K562 (cell line): ENCODE data around the gene SMG6. TPM values are rescaled to one million over a fixed set of nuclear protein-coding genes. Genes with fewer than 3 reads are reported as not detected.

Experiments
- ATF3 ChIP-seq, 2 experiments: fragments of 450-650 bp in 1 of 2; sonication (generic) in 1 of 2; formaldehyde crosslinking in 1 of 2; IDR thresholded peaks in 1 of 2; conservative IDR thresholded peaks in 1 of 2; 2 replicates each; pipeline versions ENCODE4 v1.6.1 to v1.8.1; 2016 to 2023; ENCODE audit warnings: mild to moderate bottlenecking in 2 of 2, moderate library complexity in 2 of 2, inconsistent platforms in 1 of 2, missing genetic modification reagents in 1 of 2
- CC2D1A ChIP-seq: fragments of 450-650 bp; IDR thresholded peaks from 2 replicates; pipeline ENCODE4 v1.6.1; 2017; ENCODE audit warnings: mild to moderate bottlenecking
- CREM ChIP-seq: IDR thresholded peaks from 2 replicates; pipeline ENCODE4 v1.6.1; 2014; ENCODE audit warnings: antibody characterized with exemption, low read depth
- ELF2 ChIP-seq: fragments of 250-450 bp; sonication (Bioruptor Pico); IDR thresholded peaks from 2 replicates; pipeline ENCODE4 v1.5.0; 2021; ENCODE audit warnings: mild to moderate bottlenecking
- ESRRA ChIP-seq: fragments of 450-650 bp; IDR thresholded peaks from 2 replicates; pipeline ENCODE4 v1.6.1; 2014; ENCODE audit warnings: low read depth, mild to moderate bottlenecking, moderate library complexity, borderline replicate concordance
- ESRRB ChIP-seq: fragments of 250-450 bp; sonication (Bioruptor Pico); IDR thresholded peaks from 2 replicates; pipeline ENCODE4 v1.5.0; 2020; ENCODE audit warnings: mild to moderate bottlenecking, moderate library complexity, borderline replicate concordance
- ETS1 ChIP-seq: conservative IDR thresholded peaks from 2 replicates; pipeline ENCODE4 v1.6.1; 2011; ENCODE audit warnings: low read depth, mild to moderate bottlenecking, low read length; ENCODE audit not compliant: control insufficient read depth
- ETV1 ChIP-seq: fragments of 450-650 bp; conservative IDR thresholded peaks from 2 replicates; pipeline ENCODE4 v1.6.1; 2016; ENCODE audit warnings: missing genetic modification characterization, control low read depth, low read depth, missing compliant biosample characterization
- GABPA ChIP-seq: fragments of 200-800 bp; sonication (Bioruptor generic); conservative IDR thresholded peaks from 2 replicates; pipeline ENCODE4 v1.6.1; 2016; ENCODE audit warnings: low read depth, missing genetic modification characterization, missing compliant biosample characterization
- GABPB2 ChIP-seq: fragments of 250-450 bp; sonication (Bioruptor Pico); conservative IDR thresholded peaks from 2 replicates; pipeline ENCODE4 v1.5.1; 2021; ENCODE audit warnings: mild to moderate bottlenecking
- HMG20A ChIP-seq: fragments of 450-650 bp; formaldehyde crosslinking; conservative IDR thresholded peaks from 2 replicates; pipeline ENCODE4 v1.4.0; 2020; ENCODE audit warnings: mild to moderate bottlenecking, mixed read lengths
- MTA3 ChIP-seq: fragments of 450-650 bp; formaldehyde crosslinking; IDR thresholded peaks from 2 replicates; pipeline ENCODE4 v1.6.1; 2017; ENCODE audit warnings: mild to moderate bottlenecking, borderline replicate concordance
- PBX2 ChIP-seq, 2 experiments: IDR thresholded peaks in 1 of 2; conservative IDR thresholded peaks in 1 of 2; 2 replicates each; pipeline ENCODE4 v1.6.1; 2016; ENCODE audit warnings: low read depth in 2 of 2, mild to moderate bottlenecking in 1 of 2, missing compliant biosample characterization in 1 of 2, missing genetic modification characterization in 1 of 2, moderate library complexity in 1 of 2
- RB1 ChIP-seq: fragments of 450-650 bp; IDR thresholded peaks from 2 replicates; pipeline ENCODE4 v1.6.1; 2017; ENCODE audit warnings: low read depth, mild to moderate bottlenecking
- VEZF1 ChIP-seq: fragments of 200-800 bp; sonication (Bioruptor generic); IDR thresholded peaks from 2 replicates; pipeline ENCODE4 v1.6.1; 2017; ENCODE audit warnings: missing genetic modification characterization, missing compliant biosample characterization
- ZBTB7A ChIP-seq: IDR thresholded peaks from 2 replicates; pipeline ENCODE4 v1.6.1; 2011; ENCODE audit warnings: low read depth, mild to moderate bottlenecking, low read length, moderate library complexity, borderline replicate concordance; ENCODE audit not compliant: control insufficient read depth
- ZNF146 ChIP-seq: IDR thresholded peaks from one replicate; pipeline ENCODE4 v1.6.1; 2018; ENCODE audit warnings: missing compliant biosample characterization; ENCODE audit not compliant: unreplicated experiment
- ZNF766 ChIP-seq: fragments of 200-800 bp; sonication (Bioruptor generic); conservative IDR thresholded peaks from 2 replicates; pipeline ENCODE4 v1.6.1; 2016; ENCODE audit warnings: missing genetic modification characterization, missing compliant biosample characterization
- polyA plus RNA-seq, 8 experiments: library from polyadenylated mRNA; depleted of rRNA in 4 of 8; stranded (reverse) in 5 of 8; unstranded in 3 of 8; fragments of >200 nt; fragmentation: Nextera tagmentation in 2 of 8; fragmentation: Illumina TruSeq in 1 of 8; extraction: Ambion mirVana in 2 of 8; extraction: Trizol in 1 of 8; gene quantifications; 2 replicates each; pipeline versions ENCODE4 v1.2.1 to v1.2.3, GENCODE V29; 2011 to 2014; ENCODE audit warnings: inconsistent platforms in 1 of 8, missing spikeins in 1 of 8
- total RNA-seq, 7 experiments: library from RNA; depleted of rRNA in 6 of 7; stranded (reverse); fragments of >200 nt in 6 of 7; fragmentation: Illumina TruSeq in 2 of 7; extraction: Trizol in 2 of 7; gene quantifications; 2 replicates each; pipeline versions ENCODE4 v1.2.1 to v1.2.3, GENCODE V29; 2011 to 2021; ENCODE audit warnings: low replicate concordance in 1 of 7

SMG6 gene
- total and polyA plus RNA-seq, 9 of the 15 experiments (the other 6 are each of a cell fraction or from before 2014, with no cell fraction given): 0.44 to 13.9 (median 6.0) TPM

GRCh38 chr17:2050300-2051060 lies 253.1 kb downstream of the SMG6 start (continued):
- no peak for TF ChIP-seq PBX2 (CRISPR knock-in tag; IDR thresholded peaks at IDR 0.05; ENCODE audit: low read depth)
- TF ChIP-seq PBX2 (tag; conservative IDR thresholded peaks at IDR 0.05; ENCODE audit: low read depth): no peak
- TF ChIP-seq MTA3: peak; percentile 61; the same call in 1 of the 2 replicates
- 0 out of 2 replicates have a peak, but pooled peaks have one; percentile 19 for TF ChIP-seq ATF3 (IDR thresholded peaks at IDR 0.05)
- no peak for TF ChIP-seq ATF3 (CRISPR knock-in tag; conservative IDR thresholded peaks at IDR 0.05)
- TF ChIP-seq CC2D1A: no peak
- TF ChIP-seq RB1: peak; percentile 18; the same call in 1 of the 2 replicates
- TF ChIP-seq CREM: peak; percentile 95
- TF ChIP-seq GABPA (tag): peak; percentile 95
- no peak for TF ChIP-seq ETV1 (tag)
- TF ChIP-seq ETS1: peak; percentile 48; the same call in 1 of the 2 replicates
- TF ChIP-seq ESRRA: no peak
- no peak for TF ChIP-seq ESRRB (CRISPR knock-in tag)
- no peak for TF ChIP-seq ELF2 (CRISPR knock-in tag)
- 0 out of 2 replicates have a peak, but pooled peaks have one; percentile 39 for TF ChIP-seq ZNF766
- peak; percentile 87 for TF ChIP-seq VEZF1
- peak; percentile 11 for TF ChIP-seq ZNF146 (CRISPR knock-in tag)
- peak; percentile 70 for TF ChIP-seq ZBTB7A
- no peak for TF ChIP-seq HMG20A (CRISPR knock-in tag)
- TF ChIP-seq GABPB2 (CRISPR knock-in tag): no peak
